Measurements from ENCODE around the gene FHL2.

Gene FHL2

GRCh38 chr2:105421053-105421452 lies 22.2 kb upstream of the FHL2 start:
- no peak for DNase-seq

GRCh38 chr2:105418522-105418921 lies 19.7 kb upstream of the FHL2 start:
- no peak for DNase-seq

GRCh38 chr2:105417857-105418436 lies 19.1 kb upstream of the FHL2 start:
- peak; percentile 67 for DNase-seq

GRCh38 chr2:105416156-105416555 lies 17.3 kb upstream of the FHL2 start:
- no peak for DNase-seq

DNA sequence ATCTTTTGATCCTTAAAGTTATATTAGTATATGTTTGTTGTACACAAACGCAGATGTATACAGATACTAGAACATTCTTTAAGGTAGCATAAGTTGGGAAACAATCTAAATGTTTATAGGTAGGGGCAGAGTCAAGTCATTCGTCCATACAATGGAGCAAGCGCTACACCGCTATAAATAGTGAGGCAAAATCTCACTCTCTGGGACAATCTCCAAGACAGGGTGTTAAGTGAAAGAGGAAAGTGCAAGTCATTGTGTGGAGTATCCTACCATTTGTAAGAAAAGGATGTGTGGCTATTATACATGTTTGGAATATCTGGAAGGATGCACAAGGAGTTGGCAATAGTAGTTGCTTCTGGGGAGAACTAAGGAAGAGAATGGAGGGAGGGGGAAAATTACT lies 16.2 kb upstream of the FHL2 start:
- no peak for DNase-seq

- DNase-seq: no peak
Measured at GRCh38 chr2:105413206-105413605, 14.4 kb upstream of the FHL2 start.

- no peak for DNase-seq
Measured at GRCh38 chr2:105412584-105412983, 13.7 kb upstream of the FHL2 start.

GRCh38 chr2:105411720-105412407 lies 13.0 kb upstream of the FHL2 start:
- no peak for DNase-seq

DNA sequence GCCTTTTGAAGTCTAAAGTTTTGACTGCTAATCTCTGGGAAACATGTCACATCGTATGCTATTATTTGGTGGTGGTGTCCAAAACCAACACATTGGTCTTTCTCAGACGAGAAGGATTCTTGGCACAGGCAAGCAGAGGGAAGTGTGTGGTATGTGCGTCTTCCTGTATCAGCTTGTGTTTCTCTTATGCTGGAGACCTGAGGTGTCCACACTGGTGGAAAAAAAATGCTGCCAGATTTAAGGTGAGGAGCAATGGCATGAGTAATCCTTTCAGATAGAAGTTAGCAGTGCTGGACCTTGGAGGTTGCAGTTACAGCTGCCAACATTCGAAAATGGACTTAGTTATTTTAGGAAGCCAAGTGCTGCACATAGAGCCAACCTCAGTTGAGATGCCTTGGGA lies 11.7 kb upstream of the FHL2 start:
- no peak for DNase-seq

- DNase-seq: peak; percentile 77
Measured at GRCh38 chr2:105409717-105410116, 10.9 kb upstream of the FHL2 start.

DNA sequence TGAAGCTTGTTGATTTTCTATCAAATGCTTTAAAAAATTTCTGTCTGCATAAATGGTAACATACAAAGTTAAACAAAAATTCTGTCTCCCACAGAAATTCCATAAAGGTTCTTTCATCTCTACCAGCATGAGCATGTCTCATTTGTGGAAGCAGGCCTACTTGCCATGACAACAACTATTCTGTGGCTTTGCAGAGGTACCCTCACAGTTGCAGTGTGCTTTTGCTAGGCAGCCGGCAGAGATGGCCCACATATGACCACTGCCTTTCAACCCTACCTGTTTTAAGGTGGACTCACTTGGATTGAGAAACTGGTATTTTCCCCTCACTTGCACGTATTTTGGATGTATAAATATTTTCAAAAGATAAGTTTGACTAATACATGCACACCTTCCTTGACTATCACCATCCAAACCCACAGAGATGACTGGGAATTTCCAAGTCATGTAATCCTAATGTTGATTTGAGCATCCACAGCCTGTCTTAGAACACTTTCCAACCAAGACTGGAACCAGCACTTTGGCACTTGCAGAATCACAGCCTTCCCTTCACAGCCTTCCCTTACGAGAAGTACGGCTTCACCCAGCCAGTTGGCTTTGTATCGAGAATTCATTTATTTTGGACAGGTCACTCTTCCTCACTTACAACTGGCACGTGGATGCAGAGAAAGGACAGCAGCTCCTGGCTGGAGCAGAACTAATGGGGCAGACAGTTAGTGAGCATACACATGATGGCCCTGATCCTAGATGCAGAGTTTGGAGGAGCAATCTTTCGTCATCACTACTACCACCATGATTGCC lies 9.3 kb upstream of the FHL2 start:
- no peak for DNase-seq

GRCh38 chr2:105406221-105406620 lies 7.4 kb upstream of the FHL2 start:
- peak; percentile 74 for DNase-seq

GRCh38 chr2:105405291-105405690 lies 6.4 kb upstream of the FHL2 start:
- DNase-seq: peak; percentile 88

DNA sequence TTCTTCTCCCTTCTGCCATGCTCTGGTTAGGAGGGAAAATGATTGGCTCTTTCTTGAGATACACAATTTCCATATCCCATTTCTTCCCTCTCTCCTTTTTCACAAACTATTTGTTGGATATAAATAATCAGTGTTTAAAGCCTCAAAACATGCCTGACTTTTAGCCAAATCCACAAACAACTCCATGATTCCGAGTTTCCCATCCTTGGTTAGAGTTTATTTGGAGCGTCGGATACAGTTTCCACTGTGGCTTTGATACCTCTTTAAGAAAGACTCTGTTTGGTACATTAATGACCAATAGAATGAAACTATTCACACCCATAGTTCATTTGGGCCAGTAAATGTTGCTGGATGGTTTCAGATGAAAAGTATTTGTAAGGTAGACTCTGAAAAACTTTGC lies 5.9 kb upstream of the FHL2 start:
- no peak for DNase-seq

GRCh38 chr2:105403783-105404698 lies 5.2 kb upstream of the FHL2 start:
- peak; percentile 82 for DNase-seq

DNA sequence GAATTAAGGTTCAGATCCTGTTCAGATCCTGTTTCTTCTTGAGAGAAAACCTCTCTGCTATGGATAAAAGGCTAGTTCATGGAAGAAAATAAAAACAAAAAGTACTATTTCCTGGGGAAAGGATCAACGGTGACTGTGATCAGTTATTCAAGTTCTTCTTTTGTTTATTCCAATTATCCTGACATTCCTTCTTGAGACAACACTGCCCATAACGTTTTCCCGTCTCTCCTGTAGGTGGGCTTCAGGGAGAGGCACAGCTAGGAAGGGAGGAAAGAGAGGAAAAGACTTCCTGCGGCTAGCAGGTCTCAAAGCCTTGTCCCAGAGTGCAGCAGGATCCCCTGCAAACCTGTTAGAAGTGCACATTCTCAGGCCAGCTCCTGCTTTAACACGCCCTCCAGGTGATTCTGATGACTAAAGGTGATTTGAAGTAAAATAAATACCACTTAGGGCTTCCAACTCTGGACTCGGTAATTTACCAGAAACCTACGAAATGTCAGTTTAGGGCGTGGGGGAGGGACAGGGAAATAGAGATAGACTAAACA lies 4.5 kb upstream of the FHL2 start:
- no peak for DNase-seq

DNA sequence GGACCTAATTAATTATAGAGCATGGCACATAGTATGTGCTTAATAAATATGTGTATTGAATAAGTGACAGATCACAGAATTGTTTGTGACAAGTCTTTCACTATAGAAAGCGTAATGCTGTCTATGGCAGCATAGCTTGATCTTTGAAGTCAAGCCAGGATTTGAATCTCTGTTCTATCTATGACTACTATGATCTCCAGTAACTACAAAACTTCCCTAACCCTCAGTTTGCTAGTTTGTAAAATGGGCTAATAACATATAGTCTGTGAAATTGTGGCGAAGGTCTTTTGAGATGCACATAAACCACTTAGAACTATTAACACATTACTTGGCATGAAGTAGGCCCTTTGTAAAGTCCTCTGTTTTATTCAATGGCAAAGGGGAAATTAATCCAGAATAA lies 4.0 kb upstream of the FHL2 start:
- no peak for DNase-seq

- no peak for DNase-seq
Measured at GRCh38 chr2:105401867-105402266, 3.0 kb upstream of the FHL2 start.

- DNase-seq: no peak
Measured at GRCh38 chr2:105400138-105400540, 1.3 kb upstream of the FHL2 start.

DNA sequence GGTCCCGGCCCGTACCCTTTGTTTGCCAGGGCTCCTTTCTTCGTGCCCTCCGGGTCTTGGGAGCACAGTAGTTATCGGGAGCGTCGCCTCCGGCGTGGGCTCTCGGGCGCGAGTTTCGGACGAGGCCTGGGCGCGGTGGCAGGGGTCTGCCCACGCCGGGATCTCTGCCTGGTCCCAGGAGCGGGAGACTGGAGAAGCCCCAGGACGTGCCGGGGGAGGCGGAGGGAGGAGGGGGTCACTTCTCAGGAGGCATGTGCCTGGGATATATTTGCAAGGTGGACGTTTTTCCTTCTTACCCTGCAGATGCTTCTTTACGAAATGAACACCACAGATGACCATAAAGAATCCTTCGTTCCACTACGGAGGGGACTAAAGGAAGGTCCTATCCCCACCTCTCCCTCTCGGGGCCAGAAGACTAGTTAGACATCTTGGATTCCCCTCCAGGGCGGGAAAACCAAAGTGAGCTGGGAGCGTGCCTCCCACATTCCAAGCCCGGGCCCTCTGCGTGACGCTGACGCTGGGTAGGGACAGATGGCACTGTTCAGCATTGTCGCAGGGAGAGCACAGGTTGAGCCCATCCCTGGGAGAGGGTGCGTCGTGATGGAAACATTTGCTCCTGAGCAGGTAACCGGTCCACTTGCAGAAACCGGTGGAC lies 483 bp upstream of the FHL2 start:
- no peak for DNase-seq

DNA sequence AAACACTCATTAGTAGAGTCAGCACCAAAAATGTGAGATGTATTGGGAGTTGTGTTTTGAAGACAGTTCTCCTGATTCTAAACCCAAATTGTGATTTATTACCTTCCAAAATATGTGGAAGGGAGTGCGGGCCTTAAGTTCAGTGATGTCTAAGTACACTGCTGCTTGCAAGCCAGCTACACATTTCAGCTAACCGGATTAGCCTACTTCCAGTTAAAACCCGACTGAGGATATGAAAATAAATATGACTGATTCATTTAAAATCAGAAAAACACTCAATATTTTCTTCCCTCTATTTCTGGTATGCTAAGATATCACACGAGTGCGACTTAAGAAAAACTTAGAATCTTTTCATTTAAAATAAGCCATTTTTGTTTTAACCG lies 907 bp downstream of the FHL2 start:
- DNase-seq: no peak
